ENCODE results near the gene PTK7. TPM values are rescaled to one million over a fixed set of nuclear protein-coding genes. Genes with fewer than 3 reads are reported as not detected.

The PTK7 gene
- total and polyA plus RNA-seq, 2 of the 8 experiments (the other 6 are each of a cell fraction or from before 2014, with no cell fraction given) = 110 to 138 TPM

Other genes with a start within 250 kb of the PTK7 start
- gene RPL7L1, start 196.7 kb upstream of the PTK7 start, total RNA-seq (2021; fragmentation: NEBNext Ultra II Directional; extraction: Animal tissue kit (Norgen Biotek cat#: 25700)) = 112 and 117 TPM in 2 replicates
- gene RPL7L1, start 196.7 kb upstream of the PTK7 start, polyA plus RNA-seq (2011; rRNA removed) = 29.3 and 31.0 TPM in 2 replicates
- gene PTCRA, start 160.3 kb upstream of the PTK7 start, total RNA-seq (2021; fragmentation: NEBNext Ultra II Directional; extraction: Animal tissue kit (Norgen Biotek cat#: 25700)) = not detected in 2 replicates
- gene PTCRA, start 160.3 kb upstream of the PTK7 start, polyA plus RNA-seq (2011; rRNA removed) = not detected in 2 replicates
- 64.5 and 67.9 TPM in 2 replicates for gene CNPY3, start 146.8 kb upstream of the PTK7 start, total RNA-seq (2021; fragmentation: NEBNext Ultra II Directional; extraction: Animal tissue kit (Norgen Biotek cat#: 25700))
- 49.6 and 64.1 TPM in 2 replicates for gene CNPY3, start 146.8 kb upstream of the PTK7 start, polyA plus RNA-seq (2011; rRNA removed)
- 1.8 TPM in 2 replicates for gene GNMT, start 115.6 kb upstream of the PTK7 start, total RNA-seq (2021; fragmentation: NEBNext Ultra II Directional; extraction: Animal tissue kit (Norgen Biotek cat#: 25700))
- gene GNMT, start 115.6 kb upstream of the PTK7 start, polyA plus RNA-seq (2011; rRNA removed) = 3.4 and 4.3 TPM in 2 replicates
- gene PEX6, start 97.1 kb upstream of the PTK7 start, total RNA-seq (2021; fragmentation: NEBNext Ultra II Directional; extraction: Animal tissue kit (Norgen Biotek cat#: 25700)) = 11.7 and 12.5 TPM in 2 replicates
- gene PEX6, start 97.1 kb upstream of the PTK7 start, polyA plus RNA-seq (2011; rRNA removed) = 6.4 and 11.6 TPM in 2 replicates
- gene PPP2R5D, start 91.7 kb upstream of the PTK7 start, total RNA-seq (2021; fragmentation: NEBNext Ultra II Directional; extraction: Animal tissue kit (Norgen Biotek cat#: 25700)) = 52.1 and 52.4 TPM in 2 replicates
- 55.7 and 68.1 TPM in 2 replicates for gene PPP2R5D, start 91.7 kb upstream of the PTK7 start, polyA plus RNA-seq (2011; rRNA removed)
- 94.2 and 102 TPM in 2 replicates for gene MEA1, start 62.4 kb upstream of the PTK7 start, total RNA-seq (2021; fragmentation: NEBNext Ultra II Directional; extraction: Animal tissue kit (Norgen Biotek cat#: 25700))
- gene MEA1, start 62.4 kb upstream of the PTK7 start, polyA plus RNA-seq (2011; rRNA removed) = 96.2 and 96.4 TPM in 2 replicates
- gene KLHDC3, start 62.1 kb upstream of the PTK7 start, total RNA-seq (2021; fragmentation: NEBNext Ultra II Directional; extraction: Animal tissue kit (Norgen Biotek cat#: 25700)) = 181 and 182 TPM in 2 replicates
- 203 and 240 TPM in 2 replicates for gene KLHDC3, start 62.1 kb upstream of the PTK7 start, polyA plus RNA-seq (2011; rRNA removed)
- gene RRP36, start 54.7 kb upstream of the PTK7 start, total RNA-seq (2021; fragmentation: NEBNext Ultra II Directional; extraction: Animal tissue kit (Norgen Biotek cat#: 25700)) = 89.6 and 92.3 TPM in 2 replicates
- gene RRP36, start 54.7 kb upstream of the PTK7 start, polyA plus RNA-seq (2011; rRNA removed) = 20.6 and 33.9 TPM in 2 replicates
- 10.8 and 11.4 TPM in 2 replicates for gene CUL7, start 22.5 kb upstream of the PTK7 start, total RNA-seq (2021; fragmentation: NEBNext Ultra II Directional; extraction: Animal tissue kit (Norgen Biotek cat#: 25700))
- gene CUL7, start 22.5 kb upstream of the PTK7 start, polyA plus RNA-seq (2011; rRNA removed) = 15.0 and 19.1 TPM in 2 replicates
- gene MRPL2, start 16.9 kb upstream of the PTK7 start, total RNA-seq (2021; fragmentation: NEBNext Ultra II Directional; extraction: Animal tissue kit (Norgen Biotek cat#: 25700)) = 97.7 and 99.9 TPM in 2 replicates
- gene MRPL2, start 16.9 kb upstream of the PTK7 start, polyA plus RNA-seq (2011; rRNA removed) = 58.7 and 61.0 TPM in 2 replicates
- 27.7 and 28.5 TPM in 2 replicates for gene KLC4, start 16.7 kb upstream of the PTK7 start, total RNA-seq (2021; fragmentation: NEBNext Ultra II Directional; extraction: Animal tissue kit (Norgen Biotek cat#: 25700))
- gene KLC4, start 16.7 kb upstream of the PTK7 start, polyA plus RNA-seq (2011; rRNA removed) = 15.7 and 23.8 TPM in 2 replicates
- gene SRF, start 95.0 kb downstream of the PTK7 start, total RNA-seq (2021; fragmentation: NEBNext Ultra II Directional; extraction: Animal tissue kit (Norgen Biotek cat#: 25700)) = 49.0 and 52.7 TPM in 2 replicates
- 69.5 and 88.6 TPM in 2 replicates for gene SRF, start 95.0 kb downstream of the PTK7 start, polyA plus RNA-seq (2011; rRNA removed)
- gene CUL9, start 105.9 kb downstream of the PTK7 start, total RNA-seq (2021; fragmentation: NEBNext Ultra II Directional; extraction: Animal tissue kit (Norgen Biotek cat#: 25700)) = 9.8 and 10.5 TPM in 2 replicates
- gene CUL9, start 105.9 kb downstream of the PTK7 start, polyA plus RNA-seq (2011; rRNA removed) = 7.7 and 10.2 TPM in 2 replicates
- gene DNPH1, start 153.2 kb downstream of the PTK7 start, total RNA-seq (2021; fragmentation: NEBNext Ultra II Directional; extraction: Animal tissue kit (Norgen Biotek cat#: 25700)) = 33.9 and 37.2 TPM in 2 replicates
- 134 and 168 TPM in 2 replicates for gene DNPH1, start 153.2 kb downstream of the PTK7 start, polyA plus RNA-seq (2011; rRNA removed)
- 1.5 and 1.6 TPM in 2 replicates for gene TTBK1, start 167.2 kb downstream of the PTK7 start, total RNA-seq (2021; fragmentation: NEBNext Ultra II Directional; extraction: Animal tissue kit (Norgen Biotek cat#: 25700))
- 0.53 and 0.63 TPM in 2 replicates for gene TTBK1, start 167.2 kb downstream of the PTK7 start, polyA plus RNA-seq (2011; rRNA removed)
- gene SLC22A7, start 221.9 kb downstream of the PTK7 start, total RNA-seq (2021; fragmentation: NEBNext Ultra II Directional; extraction: Animal tissue kit (Norgen Biotek cat#: 25700)) = not detected in 2 replicates
- gene SLC22A7, start 221.9 kb downstream of the PTK7 start, polyA plus RNA-seq (2011; rRNA removed) = not detected in 2 replicates
- gene CRIP3, start 232.5 kb downstream of the PTK7 start, total RNA-seq (2021; fragmentation: NEBNext Ultra II Directional; extraction: Animal tissue kit (Norgen Biotek cat#: 25700)) = 37.6 and 46.3 TPM in 2 replicates
- 34.0 and 38.7 TPM in 2 replicates for gene CRIP3, start 232.5 kb downstream of the PTK7 start, polyA plus RNA-seq (2011; rRNA removed)